Dedifferentiated amniotic fluid mesenchymal stem cell (primary cell): Measurements from ENCODE around the gene ZNF212.

Experiments used
- DNase-seq: peaks from one replicate; pipeline ENCODE4 v3.0.0-alpha.2; 2016; ENCODE audit errors: extremely low spot score

ZNF212 gene

DNA sequence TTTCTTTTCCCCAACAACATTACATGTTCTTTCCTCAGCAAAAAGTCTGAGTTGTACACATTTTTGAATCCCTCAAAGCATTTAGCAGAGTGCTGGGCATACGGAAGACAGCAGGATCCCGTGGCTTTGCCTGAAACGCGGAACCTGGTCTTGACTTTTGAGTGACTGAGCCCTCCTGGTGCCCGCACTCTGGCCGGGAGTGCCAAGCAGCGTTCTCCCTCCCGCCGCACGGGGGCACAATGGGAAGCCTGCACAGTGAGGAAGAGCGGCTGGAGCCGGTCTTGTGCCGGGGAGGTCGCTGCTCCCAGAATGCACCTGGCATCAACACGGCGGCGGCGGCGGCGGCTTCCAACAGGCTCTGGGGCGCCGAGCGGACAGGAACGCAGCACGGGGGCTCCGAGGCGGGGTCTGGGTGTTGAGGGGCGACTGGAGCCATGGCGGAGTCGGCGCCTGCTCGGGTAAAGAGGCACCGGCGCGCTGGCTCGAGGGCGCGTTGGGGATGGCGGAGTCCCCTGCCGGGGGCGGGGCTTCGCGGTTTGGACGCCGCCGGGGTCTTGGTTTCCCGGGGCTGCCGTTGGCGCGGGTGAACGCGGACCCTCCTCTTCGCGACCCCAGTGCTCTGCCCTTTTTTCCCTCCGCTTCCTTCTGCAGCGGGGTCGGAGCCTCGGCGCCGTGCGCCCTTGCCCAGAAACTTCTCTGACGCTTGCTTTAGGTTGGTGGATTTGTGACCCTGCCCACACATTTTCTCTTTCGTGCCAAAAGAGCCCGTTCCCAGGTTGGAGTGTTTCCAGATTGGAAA, at the start of gene ZNF212:
ZNF212 (plus strand) TSS at position 307 of the 799 bp plus-strand sequence; CDS start at position 435, 128 bp downstream.
- DNase-seq, result peak; percentile 92

- DNase-seq, result no peak
These were observed 47.6 kb upstream of the ZNF212 start for GRCh38 chr7:149191851-149192250.

- no peak for DNase-seq
These were observed 44.7 kb upstream of the ZNF212 start for GRCh38 chr7:149194799-149195179.

- DNase-seq, result peak; percentile 90
These were observed 44.0 kb upstream of the ZNF212 start, which contains the start of gene ZNF282 for GRCh38 chr7:149195180-149196150. TSS of gene ZNF282 (plus strand) at chr7:149195546. CDS start at chr7:149195590, 44 bp downstream.

DNA sequence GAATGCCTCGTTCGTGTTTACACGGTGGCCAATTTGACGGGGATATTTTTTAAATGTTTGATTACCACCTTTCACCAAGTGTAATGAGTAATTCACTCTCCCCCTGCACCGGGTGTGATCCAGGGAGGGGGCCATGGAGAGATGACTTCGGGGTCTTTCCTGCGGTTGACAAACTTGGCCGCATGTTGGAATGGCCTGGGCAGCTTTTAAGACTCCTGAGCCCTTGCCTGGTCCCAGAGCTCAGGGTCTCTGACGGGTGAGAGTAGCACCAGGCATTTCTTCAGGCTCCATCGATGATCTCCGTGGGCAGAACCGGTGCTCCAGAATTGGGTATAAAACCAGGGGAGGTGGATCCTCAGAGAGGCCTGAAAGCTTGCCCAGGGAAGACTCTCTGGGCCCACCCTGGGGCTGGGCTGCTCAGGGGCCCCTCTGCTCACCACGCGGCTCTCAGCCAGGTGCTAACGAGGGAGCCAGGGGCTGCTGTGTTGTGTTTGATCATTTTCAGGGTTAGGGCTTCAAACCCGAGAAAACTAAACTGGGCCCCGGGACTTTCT, 43.2 kb upstream of the ZNF212 start:
- DNase-seq, result no peak

DNA sequence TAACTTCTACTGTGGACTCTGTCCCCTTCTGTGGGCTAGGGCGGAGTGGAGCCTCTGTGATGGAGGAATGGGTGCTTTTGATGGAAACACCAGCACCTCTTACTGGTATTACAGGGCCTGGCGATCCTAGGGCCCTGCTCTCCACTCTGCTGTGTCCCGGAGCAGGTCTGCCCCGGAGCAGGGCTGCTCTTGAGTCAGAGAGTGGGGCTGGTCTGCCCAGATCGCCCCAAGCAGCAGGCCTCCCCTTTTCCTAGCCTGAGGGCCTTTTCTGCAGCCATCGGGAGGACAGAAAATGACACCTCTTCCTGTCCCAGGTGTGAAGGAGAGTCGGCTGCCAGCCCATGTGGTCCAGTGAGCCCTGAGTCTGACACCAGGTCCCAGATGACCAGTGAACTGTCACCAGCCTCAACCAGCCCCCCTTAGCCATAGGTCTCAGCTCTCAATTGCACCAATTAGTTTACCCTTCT, 42.7 kb upstream of the ZNF212 start:
- DNase-seq, result no peak

GRCh38 chr7:149197675-149198074, 41.8 kb upstream of the ZNF212 start:
- no peak for DNase-seq

- no peak for DNase-seq
These were observed 41.2 kb upstream of the ZNF212 start for GRCh38 chr7:149198161-149198816.

GRCh38 chr7:149199234-149199995, 40.0 kb upstream of the ZNF212 start:
- no peak for DNase-seq

GRCh38 chr7:149202831-149203231, 36.6 kb upstream of the ZNF212 start:
- DNase-seq, result no peak

DNA sequence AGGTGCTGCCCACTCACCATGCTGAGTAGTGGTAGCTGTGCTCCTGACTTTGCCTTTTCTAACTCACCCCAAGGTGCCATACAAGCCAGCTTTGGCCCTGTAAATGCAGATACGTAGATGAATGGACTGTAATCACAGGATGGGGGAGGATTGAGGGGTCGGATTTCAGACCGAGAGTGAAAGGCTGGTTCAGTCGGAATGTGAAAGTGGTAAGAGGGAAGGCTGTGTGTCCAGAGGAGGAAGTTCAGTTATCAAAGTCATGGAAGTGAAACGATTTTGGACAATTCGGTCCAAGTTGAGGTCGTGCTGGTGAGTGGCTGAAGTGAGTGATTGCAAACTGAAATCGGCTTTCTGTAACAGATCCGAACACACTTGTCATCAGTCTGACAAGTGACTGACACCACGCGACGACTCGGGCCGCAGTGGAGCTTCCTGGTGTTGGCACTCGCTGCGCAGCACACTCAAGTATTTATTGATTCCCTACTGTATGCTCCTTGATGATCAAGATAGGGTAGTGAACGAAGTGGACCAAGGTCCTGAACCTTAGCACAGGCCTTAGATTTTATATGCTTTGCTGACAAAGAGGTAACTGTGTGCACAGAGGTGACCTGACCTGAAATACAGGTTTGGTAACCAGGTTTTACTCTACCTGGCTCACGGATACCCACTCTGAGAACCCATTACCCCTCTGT, 33.6 kb upstream of the ZNF212 start:
- no peak for DNase-seq

DNA sequence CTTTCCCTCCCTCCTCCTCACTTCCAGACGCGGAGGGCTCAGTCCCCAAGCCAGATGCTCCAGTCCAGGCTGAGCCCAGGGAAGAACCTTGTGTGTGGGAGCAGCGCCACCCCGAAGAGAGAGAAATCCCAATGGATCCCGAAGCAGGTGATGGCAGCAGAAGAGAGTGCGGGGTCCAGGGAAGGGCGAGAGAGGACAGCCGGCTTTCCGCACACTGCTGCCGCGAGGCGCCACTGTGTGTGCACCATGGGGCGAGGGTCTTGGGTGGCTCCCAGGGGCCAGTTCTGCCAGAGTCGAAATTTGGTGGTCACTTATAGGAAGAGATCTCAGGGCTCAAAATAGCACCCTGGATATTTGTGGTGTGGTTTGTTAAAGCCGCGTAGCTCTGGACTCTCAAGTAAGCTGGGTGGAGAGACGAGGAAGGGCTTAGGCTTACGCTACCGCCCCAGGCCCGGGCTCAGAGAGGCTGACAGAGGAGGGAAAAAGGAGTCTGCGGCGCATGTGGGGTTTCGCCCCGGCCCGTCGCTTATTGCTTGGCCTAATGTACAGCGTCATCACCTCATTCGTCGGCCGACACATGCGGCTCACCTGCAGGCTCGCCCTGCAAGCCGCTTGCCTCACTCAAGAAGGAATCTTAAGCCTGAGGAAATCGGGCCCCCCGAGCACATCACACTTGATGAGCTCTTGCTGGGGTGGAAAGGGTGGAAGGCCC, 32.0 kb upstream of the ZNF212 start:
- DNase-seq, result no peak

DNA sequence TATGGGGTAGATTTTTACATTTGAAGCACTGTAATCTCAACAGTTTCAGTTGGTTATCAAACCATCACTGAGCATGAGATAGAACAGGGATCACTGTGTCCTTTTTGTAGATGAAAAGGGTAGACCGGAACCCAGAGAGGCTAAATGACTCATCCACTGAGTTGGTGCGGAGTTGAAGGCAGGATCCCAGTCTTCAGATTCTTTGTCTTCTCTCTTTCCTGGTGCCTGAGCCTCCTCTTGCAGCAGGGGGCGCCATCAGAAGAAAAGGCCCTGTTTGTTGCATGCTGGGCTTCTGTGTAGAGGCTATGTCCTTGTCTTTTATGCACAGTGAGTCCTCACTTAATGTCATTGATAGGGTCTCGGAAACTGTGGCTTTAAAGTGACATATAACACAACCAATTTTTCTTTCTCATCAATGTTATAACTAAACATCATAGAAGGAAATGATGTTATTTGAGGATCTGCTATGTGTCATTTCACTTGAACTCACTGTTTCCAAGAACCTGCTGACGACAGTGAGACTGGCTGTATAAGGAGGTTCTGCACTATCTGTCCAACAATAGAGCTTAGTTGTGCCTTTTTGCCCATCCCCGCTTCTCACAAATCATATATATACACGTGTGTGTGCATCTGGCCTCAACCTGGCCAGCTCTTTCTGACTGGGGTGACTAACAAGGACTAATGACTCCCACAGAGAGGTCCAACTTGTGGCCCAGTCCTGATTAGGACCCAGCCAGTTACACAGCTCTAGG, 29.8 kb upstream of the ZNF212 start:
- no peak for DNase-seq

DNA sequence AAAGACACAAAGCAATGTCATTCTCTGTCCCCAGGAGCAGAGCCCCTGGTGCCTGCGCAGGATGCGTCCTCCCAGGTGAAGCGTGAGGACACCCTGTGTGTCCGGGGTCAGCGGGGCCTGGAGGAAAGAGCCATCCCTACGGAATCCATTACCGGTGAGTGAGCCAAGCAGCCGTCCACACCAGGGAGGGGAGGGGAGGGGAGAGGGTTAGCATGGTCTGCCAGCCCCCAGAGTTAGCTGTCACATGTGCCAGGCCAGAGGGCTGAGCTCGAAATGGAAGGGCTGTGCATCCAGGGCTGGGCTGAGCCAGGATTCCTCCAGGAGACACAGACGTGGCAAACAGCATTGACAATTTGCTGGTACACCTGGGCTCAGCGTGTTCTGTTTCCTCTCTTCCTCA, 28.9 kb upstream of the ZNF212 start:
- DNase-seq, result no peak

- no peak for DNase-seq
These were observed 25.3 kb upstream of the ZNF212 start for GRCh38 chr7:149214020-149214720.

DNA sequence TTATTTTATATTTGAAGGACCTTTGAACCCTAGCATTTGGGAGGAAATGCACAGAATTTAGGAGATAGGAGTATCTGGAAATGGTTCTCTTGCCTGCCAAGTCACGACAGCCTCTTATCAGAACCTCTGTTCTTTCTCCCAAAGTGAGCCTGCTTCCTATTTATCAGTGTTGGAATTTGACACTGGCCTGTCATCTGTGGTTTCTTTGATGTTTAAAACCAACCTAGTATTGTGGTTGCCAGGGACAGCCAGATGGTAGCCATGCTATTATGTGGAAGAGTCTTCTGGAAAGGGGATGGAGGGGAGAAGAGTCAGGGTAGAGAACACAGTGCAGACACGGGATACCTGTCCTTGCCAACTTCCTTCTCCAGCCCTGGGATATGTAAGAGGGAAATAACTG, 23.0 kb upstream of the ZNF212 start:
- no peak for DNase-seq

DNA sequence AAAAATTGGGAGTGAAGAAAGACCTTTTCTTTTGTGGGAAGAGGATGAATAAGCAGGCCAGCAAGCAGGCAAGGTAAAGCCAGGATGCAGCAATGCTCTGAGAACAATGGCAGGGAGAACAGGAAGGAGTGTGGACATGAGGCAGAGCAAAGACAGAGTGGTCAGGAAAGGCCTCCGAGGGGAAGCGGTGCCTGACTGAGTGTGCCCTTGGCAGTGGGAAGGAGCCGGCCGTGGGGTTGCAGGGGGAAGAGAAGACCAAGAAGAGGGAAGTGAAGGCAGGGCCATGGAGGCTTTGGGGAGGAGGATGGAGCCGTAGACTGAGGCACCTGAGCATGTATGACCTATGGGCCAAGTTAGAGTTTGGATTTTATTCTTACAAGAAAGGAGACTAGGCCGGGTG, 21.9 kb upstream of the ZNF212 start:
- no peak for DNase-seq
